Anterior cingulate cortex (tissue), 58 donors: Measurements from ENCODE around the gene TRAPPC8.
"Not testable (repeated sequence)": the region's sequence is repeated elsewhere in the genome, so short reads cannot be mapped to it uniquely, and the experiment has no call there.

Experiments used
- DNase-seq, 58 donors: peaks; one replicate each; lab custom pipeline; 2025; lab: John Stamatoyannopoulos, UW

Gene TRAPPC8

GRCh38 chr18:31946305-31947046, 3.5 kb upstream of the TRAPPC8 start:
- no peak for DNase-seq

- DNase-seq = no peak
Measured at GRCh38 chr18:31943878-31944816, 1.2 kb upstream of the TRAPPC8 start.

GRCh38 chr18:31942291-31942998, 483 bp downstream of the TRAPPC8 start:
- peak in 33 of 58 donors; percentile 14 to 84 (median 52) for DNase-seq

- no peak for DNase-seq
Measured at GRCh38 chr18:31941010-31941809, 1.7 kb downstream of the TRAPPC8 start.

GRCh38 chr18:31934773-31935172, 8.2 kb downstream of the TRAPPC8 start:
- not testable (repeated sequence) for DNase-seq

GRCh38 chr18:31931886-31932240, 11.1 kb downstream of the TRAPPC8 start:
- DNase-seq = no peak

- DNase-seq = no peak
Measured at GRCh38 chr18:31931163-31931885, 11.6 kb downstream of the TRAPPC8 start.

- no peak for DNase-seq
Measured at GRCh38 chr18:31929273-31929672, 13.7 kb downstream of the TRAPPC8 start.

GRCh38 chr18:31926988-31927387, 15.9 kb downstream of the TRAPPC8 start:
- DNase-seq = not testable (repeated sequence)

- no peak for DNase-seq
Measured at GRCh38 chr18:31920277-31920676, 22.7 kb downstream of the TRAPPC8 start.

GRCh38 chr18:31919366-31919765, 23.6 kb downstream of the TRAPPC8 start:
- DNase-seq = not testable (repeated sequence)

- DNase-seq = no peak
Measured at GRCh38 chr18:31918733-31919132, 24.2 kb downstream of the TRAPPC8 start.

GRCh38 chr18:31901063-31901462, 41.9 kb downstream of the TRAPPC8 start:
- DNase-seq = no peak

- DNase-seq = not testable (repeated sequence)
Measured at GRCh38 chr18:31899771-31900170, 43.2 kb downstream of the TRAPPC8 start.

- no peak for DNase-seq
Measured at GRCh38 chr18:31892936-31893335, 50.0 kb downstream of the TRAPPC8 start.

- DNase-seq = no peak
Measured at GRCh38 chr18:31891566-31891965, 51.4 kb downstream of the TRAPPC8 start.

GRCh38 chr18:31884020-31884419, 58.9 kb downstream of the TRAPPC8 start:
- no peak for DNase-seq

- no peak for DNase-seq
Measured at GRCh38 chr18:31880186-31880898, 62.6 kb downstream of the TRAPPC8 start.

- no peak for DNase-seq
Measured at GRCh38 chr18:31878358-31878757, 64.6 kb downstream of the TRAPPC8 start.
